Measurements from ENCODE around the gene ALDH1A1.

The ALDH1A1 gene

GRCh38 chr9:72884508-72884907 lies 68.3 kb downstream of the ALDH1A1 start:
- no peak for DNase-seq (ENCODE audit: low read depth in 2 of 2)
- TF ChIP-seq CTCF (IDR thresholded peaks at IDR 0.05; ENCODE audit: low read depth, low read length) = no peak
- no peak overlapping the region for H3K4me3 ChIP-seq (replicated peaks in 1 of 2; ENCODE audit: low read depth in 2 of 2, low read length in 2 of 2)

GRCh38 chr9:72883875-72884274 lies 69.0 kb downstream of the ALDH1A1 start:
- no peak overlapping the region for H3K4me3 ChIP-seq (replicated peaks in 1 of 2; ENCODE audit: low read depth in 2 of 2, low read length in 2 of 2)
- no peak for DNase-seq (ENCODE audit: low read depth in 2 of 2)
- TF ChIP-seq CTCF (IDR thresholded peaks at IDR 0.05; ENCODE audit: low read depth, low read length) = no peak

GRCh38 chr9:72882117-72882775 lies 70.6 kb downstream of the ALDH1A1 start:
- no peak for DNase-seq (ENCODE audit: low read depth in 2 of 2)
- H3K4me3 ChIP-seq (replicated peaks in 1 of 2; ENCODE audit: low read depth in 2 of 2, low read length in 2 of 2) = no peak overlapping the region
- no peak for TF ChIP-seq CTCF (IDR thresholded peaks at IDR 0.05; ENCODE audit: low read depth, low read length)

GRCh38 chr9:72880821-72881220 lies 72.0 kb downstream of the ALDH1A1 start:
- H3K4me3 ChIP-seq (replicated peaks in 1 of 2; ENCODE audit: low read depth in 2 of 2, low read length in 2 of 2) = no peak overlapping the region
- DNase-seq (ENCODE audit: low read depth in 2 of 2) = peak in 1 of 2 donors; percentile 22
- no peak for TF ChIP-seq CTCF (IDR thresholded peaks at IDR 0.05; ENCODE audit: low read depth, low read length)

GRCh38 chr9:72875221-72875620 lies 77.6 kb downstream of the ALDH1A1 start:
- no peak overlapping the region for H3K4me3 ChIP-seq (replicated peaks in 1 of 2; ENCODE audit: low read depth in 2 of 2, low read length in 2 of 2)
- DNase-seq (ENCODE audit: low read depth in 2 of 2) = no peak
- TF ChIP-seq CTCF (IDR thresholded peaks at IDR 0.05; ENCODE audit: low read depth, low read length) = no peak

- DNase-seq (ENCODE audit: low read depth in 2 of 2) = no peak
Measured at GRCh38 chr9:72874344-72874743, 78.5 kb downstream of the ALDH1A1 start.

More at GRCh38 chr9:72874344-72874743, 78.5 kb downstream of the ALDH1A1 start:
- H3K4me3 ChIP-seq (replicated peaks in 1 of 2; ENCODE audit: low read depth in 2 of 2, low read length in 2 of 2) = no peak overlapping the region
- TF ChIP-seq CTCF (IDR thresholded peaks at IDR 0.05; ENCODE audit: low read depth, low read length) = no peak
